ENCODE measurements around the gene SLITRK1. TPM values are rescaled to one million over a fixed set of nuclear protein-coding genes. Genes with fewer than 3 reads are reported as not detected.

The SLITRK1 gene
- total RNA-seq, 3 donors from 2014 or later (not counting 1 experiment from before 2014, with no cell fraction given): not detected

- Histone ChIP-seq H3K9me3 (ENCODE audit: control insufficient read depth, insufficient read depth, low read length) (peaks cover 3% of the 10 kb centered on the region), H3K4me1 (ENCODE audit: control insufficient read depth, insufficient read depth, low read length) (no peaks in the 10 kb centered on the region), H3K4me3 (ENCODE audit: low read length) (no peak overlapping the region), H3K36me3 (ENCODE audit: control insufficient read depth, insufficient read depth, low read length) (no peaks in the 10 kb centered on the region), H3K27ac (ENCODE audit: low read length) (no peak overlapping the region), H3K27me3 (ENCODE audit: control insufficient read depth, insufficient read depth, low read length) (peaks cover 28% of the 10 kb centered on the region)
- ATAC-seq (no peak), DNase-seq (no peak)
- TF ChIP-seq, protein P1, sequence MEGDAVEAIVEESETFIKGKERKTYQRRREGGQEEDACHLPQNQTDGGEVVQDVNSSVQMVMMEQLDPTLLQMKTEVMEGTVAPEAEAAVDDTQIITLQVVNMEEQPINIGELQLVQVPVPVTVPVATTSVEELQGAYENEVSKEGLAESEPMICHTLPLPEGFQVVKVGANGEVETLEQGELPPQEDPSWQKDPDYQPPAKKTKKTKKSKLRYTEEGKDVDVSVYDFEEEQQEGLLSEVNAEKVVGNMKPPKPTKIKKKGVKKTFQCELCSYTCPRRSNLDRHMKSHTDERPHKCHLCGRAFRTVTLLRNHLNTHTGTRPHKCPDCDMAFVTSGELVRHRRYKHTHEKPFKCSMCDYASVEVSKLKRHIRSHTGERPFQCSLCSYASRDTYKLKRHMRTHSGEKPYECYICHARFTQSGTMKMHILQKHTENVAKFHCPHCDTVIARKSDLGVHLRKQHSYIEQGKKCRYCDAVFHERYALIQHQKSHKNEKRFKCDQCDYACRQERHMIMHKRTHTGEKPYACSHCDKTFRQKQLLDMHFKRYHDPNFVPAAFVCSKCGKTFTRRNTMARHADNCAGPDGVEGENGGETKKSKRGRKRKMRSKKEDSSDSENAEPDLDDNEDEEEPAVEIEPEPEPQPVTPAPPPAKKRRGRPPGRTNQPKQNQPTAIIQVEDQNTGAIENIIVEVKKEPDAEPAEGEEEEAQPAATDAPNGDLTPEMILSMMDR (IDR thresholded peaks at IDR 0.05): no peak
- no peak overlapping the region for H3K4me3 Mint-ChIP-seq
- peaks cover 27 to 31% of the 10 kb centered on the region in 2 donors for H3K27me3 Mint-ChIP-seq (ENCODE audit: low read depth in 2 of 2)
- H3K9me3 Mint-ChIP-seq: peaks cover 3 to 6% of the 10 kb centered on the region in 2 donors
- no peaks in the 10 kb centered on the region for H3K4me1 Mint-ChIP-seq
- WGBS (ENCODE audit: insufficient coverage): 71% methylated on average over 12 of the region's 12 CpGs
- intact Hi-C loops (cut with micrococcal nuclease): no loop called here
- no peak overlapping the region for H3K27ac Mint-ChIP-seq
- no peaks in the 10 kb centered on the region for H3K36me3 Mint-ChIP-seq
These were observed 4.5 kb downstream of the SLITRK1 start for GRCh38 chr13:83877651-83878355.

DNA sequence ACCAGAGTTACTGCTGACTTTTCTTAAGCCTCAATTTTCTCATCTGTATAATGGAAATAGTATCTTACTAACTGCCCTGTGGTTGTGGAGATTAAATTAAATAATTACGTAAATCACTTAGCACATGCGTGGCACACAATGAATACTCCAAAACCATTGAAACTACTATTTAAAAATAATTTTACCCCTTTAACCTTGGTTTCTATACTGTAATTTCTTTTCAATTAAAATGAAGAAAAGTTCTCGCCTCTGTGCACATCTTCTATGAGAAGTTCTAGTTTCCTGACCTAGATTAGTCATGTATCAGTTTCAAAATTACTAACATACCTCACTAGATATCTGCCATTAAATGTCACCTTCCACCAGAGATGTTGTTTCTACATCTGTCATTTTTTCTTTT is 5.7 kb downstream of the SLITRK1 start:
- H3K4me3 Mint-ChIP-seq: no peak overlapping the region
- H3K27ac Mint-ChIP-seq: no peak overlapping the region
- H3K9me3 ChIP-seq (ENCODE audit: control insufficient read depth, insufficient read depth, low read length): peaks cover 3% of the 10 kb centered on the region
- DNase-seq (no peak), ATAC-seq (no peak)
- no peak overlapping the region for H3K4me3 ChIP-seq (ENCODE audit: low read length)
- intact Hi-C loops (cut with micrococcal nuclease): no loop called here
- TF ChIP-seq, protein P1 (IDR thresholded peaks at IDR 0.05): no peak
- H3K4me1 Mint-ChIP-seq: no peaks in the 10 kb centered on the region
- H3K9me3 Mint-ChIP-seq: peaks cover 2 to 6% of the 10 kb centered on the region in 2 donors
- peaks cover 20% of the 10 kb centered on the region for H3K27me3 ChIP-seq (ENCODE audit: control insufficient read depth, insufficient read depth, low read length)
- no peaks in the 10 kb centered on the region for H3K36me3 Mint-ChIP-seq
- no peaks in the 10 kb centered on the region for H3K36me3 ChIP-seq (ENCODE audit: control insufficient read depth, insufficient read depth, low read length)
- 50% methylated on average over 1 of the region's 3 CpGs for WGBS (ENCODE audit: insufficient coverage)
- H3K27me3 Mint-ChIP-seq (ENCODE audit: low read depth in 2 of 2): peaks cover 17 to 25% of the 10 kb centered on the region in 2 donors
- H3K27ac ChIP-seq (ENCODE audit: low read length): no peak overlapping the region
- no peaks in the 10 kb centered on the region for H3K4me1 ChIP-seq (ENCODE audit: control insufficient read depth, insufficient read depth, low read length)

- intact Hi-C loops (cut with micrococcal nuclease): no loop called here
- H3K27ac Mint-ChIP-seq: no peak overlapping the region
- no peaks in the 10 kb centered on the region for H3K27me3 ChIP-seq (ENCODE audit: control insufficient read depth, insufficient read depth, low read length)
- DNase-seq: no peak
- H3K36me3 ChIP-seq (ENCODE audit: control insufficient read depth, insufficient read depth, low read length): no peaks in the 10 kb centered on the region
- no peak for ATAC-seq
- no peak overlapping the region for H3K4me3 ChIP-seq (ENCODE audit: low read length)
- H3K36me3 Mint-ChIP-seq: no peaks in the 10 kb centered on the region
- TF ChIP-seq, protein P1 (IDR thresholded peaks at IDR 0.05): no peak
- no peaks in the 10 kb centered on the region for H3K4me1 ChIP-seq (ENCODE audit: control insufficient read depth, insufficient read depth, low read length)
- H3K9me3 ChIP-seq (ENCODE audit: control insufficient read depth, insufficient read depth, low read length): no peaks in the 10 kb centered on the region
- H3K9me3 Mint-ChIP-seq: peaks cover 2 to 6% of the 10 kb centered on the region in 2 donors
- H3K27me3 Mint-ChIP-seq (ENCODE audit: low read depth in 2 of 2): no peaks in the 10 kb centered on the region
- H3K4me1 Mint-ChIP-seq: no peaks in the 10 kb centered on the region
- no peak overlapping the region for H3K4me3 Mint-ChIP-seq
- H3K27ac ChIP-seq (ENCODE audit: low read length): no peak overlapping the region
These were observed 14.6 kb downstream of the SLITRK1 start for GRCh38 chr13:83867708-83868107.

Measured in natural killer cell (primary cell).